Measurements from ENCODE around the gene SLC16A5. TPM values are rescaled to one million over a fixed set of nuclear protein-coding genes. Genes with fewer than 3 reads are reported as not detected.

SLC16A5 gene
- total RNA-seq, 4 donors from 2014 or later, result 65.9 to 94.6 (median 79.5) TPM

DNA sequence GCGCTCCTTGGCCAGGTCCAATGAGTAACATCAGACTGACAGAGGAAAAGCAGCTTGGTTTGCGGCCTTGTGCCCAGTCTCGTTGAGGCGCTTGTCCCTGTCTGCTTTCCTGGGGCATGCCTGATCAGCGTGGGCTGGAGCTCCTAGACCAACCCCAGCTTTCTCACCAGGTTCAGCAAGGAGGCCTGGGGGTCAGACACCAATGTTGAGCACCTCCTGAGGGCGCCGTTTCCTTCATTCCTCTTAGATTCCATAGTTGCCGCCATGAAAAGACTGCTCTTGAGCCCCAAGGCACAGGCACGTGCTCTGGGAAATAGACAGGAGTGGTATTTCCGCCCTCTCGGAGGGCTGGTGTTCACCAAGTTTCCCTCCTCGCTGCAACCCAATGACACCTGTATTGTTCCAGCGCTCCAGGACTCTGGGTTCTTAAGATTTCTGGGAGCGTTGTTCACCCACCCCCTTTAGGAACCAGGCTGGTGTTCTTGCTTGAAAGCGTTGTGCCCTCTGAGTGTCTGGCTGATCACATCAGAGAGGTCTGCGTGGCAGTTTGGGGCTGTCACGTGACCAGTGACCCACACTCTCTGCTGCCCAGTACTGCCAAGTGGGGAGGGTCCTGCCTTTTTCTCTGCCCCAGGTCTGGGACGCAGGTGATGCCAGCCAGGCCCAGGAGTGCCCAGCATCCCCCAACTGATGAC, 22.7 kb upstream of the SLC16A5 start:
- H3K4me1 ChIP-seq, result peaks cover 0 to 5% (median 2%) of the 10 kb centered on the region in 4 donors
- H3K27ac ChIP-seq, result no peak overlapping the region
- H3K4me3 ChIP-seq, result no peak overlapping the region
- H3K36me3 ChIP-seq, result peaks cover 0 to 26% (median 10%) of the 10 kb centered on the region in 4 donors
- intact Hi-C loops (cut with DNase I; ENCODE audit: low total_unique reads), result no loop called here
- in situ Hi-C loops (cut with MboI; ENCODE audit: low pct_ligation_motif_present in 1 of 4, low pct_unique_long_range_greater_than_20kb in 1 of 4, low sequenced_read_pairs in 3 of 4), result no loop called here
- DNase-seq, result no peak
- TF ChIP-seq POLR2AphosphoS5 (IDR thresholded peaks at IDR 0.05) (no peak), EP300 (IDR thresholded peaks at IDR 0.05; ENCODE audit: low read depth) (no peak), POLR2A (IDR thresholded peaks at IDR 0.05) (no peak)
- TF ChIP-seq, protein P1, sequence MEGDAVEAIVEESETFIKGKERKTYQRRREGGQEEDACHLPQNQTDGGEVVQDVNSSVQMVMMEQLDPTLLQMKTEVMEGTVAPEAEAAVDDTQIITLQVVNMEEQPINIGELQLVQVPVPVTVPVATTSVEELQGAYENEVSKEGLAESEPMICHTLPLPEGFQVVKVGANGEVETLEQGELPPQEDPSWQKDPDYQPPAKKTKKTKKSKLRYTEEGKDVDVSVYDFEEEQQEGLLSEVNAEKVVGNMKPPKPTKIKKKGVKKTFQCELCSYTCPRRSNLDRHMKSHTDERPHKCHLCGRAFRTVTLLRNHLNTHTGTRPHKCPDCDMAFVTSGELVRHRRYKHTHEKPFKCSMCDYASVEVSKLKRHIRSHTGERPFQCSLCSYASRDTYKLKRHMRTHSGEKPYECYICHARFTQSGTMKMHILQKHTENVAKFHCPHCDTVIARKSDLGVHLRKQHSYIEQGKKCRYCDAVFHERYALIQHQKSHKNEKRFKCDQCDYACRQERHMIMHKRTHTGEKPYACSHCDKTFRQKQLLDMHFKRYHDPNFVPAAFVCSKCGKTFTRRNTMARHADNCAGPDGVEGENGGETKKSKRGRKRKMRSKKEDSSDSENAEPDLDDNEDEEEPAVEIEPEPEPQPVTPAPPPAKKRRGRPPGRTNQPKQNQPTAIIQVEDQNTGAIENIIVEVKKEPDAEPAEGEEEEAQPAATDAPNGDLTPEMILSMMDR (IDR thresholded peaks at IDR 0.05), result no peak
- no peaks in the 10 kb centered on the region for H3K9me3 ChIP-seq
- no peaks in the 10 kb centered on the region for H3K27me3 ChIP-seq
- WGBS, 2 donors (ENCODE audit: low coverage in 1 of 2), result 94 to 97% methylated on average over 10 to 18 of the region's 18 CpGs

DNA sequence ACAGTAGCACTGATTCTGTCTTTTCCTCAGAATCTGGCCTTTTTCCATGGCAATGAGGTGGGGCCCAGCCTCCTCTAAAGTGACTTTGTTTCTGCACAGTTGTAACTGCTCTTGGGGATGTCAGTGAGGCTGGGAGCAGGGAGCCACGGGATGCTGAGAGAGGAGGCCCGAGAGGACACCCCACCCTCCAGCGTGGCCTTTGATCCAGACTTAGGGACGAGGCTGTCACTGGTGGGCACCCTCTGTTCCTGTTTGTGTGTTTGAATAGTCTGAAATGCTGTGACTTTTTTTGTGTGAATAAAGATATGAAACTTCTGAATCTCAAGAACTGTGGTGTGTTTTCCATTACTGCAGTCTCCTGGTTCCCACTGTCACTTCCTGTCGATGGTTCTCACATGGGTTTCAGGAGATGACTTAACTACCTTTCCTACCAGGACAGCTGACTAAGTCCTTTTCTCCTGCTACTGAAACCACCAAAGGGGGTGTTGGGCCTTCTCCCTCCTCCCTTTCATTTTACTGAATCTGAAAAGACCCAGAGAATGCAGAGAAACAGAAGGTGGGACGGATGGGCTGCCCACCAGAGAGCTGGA, 22.1 kb upstream of the SLC16A5 start:
- H3K27me3 ChIP-seq, result no peaks in the 10 kb centered on the region
- H3K27ac ChIP-seq, result no peak overlapping the region
- no peak for DNase-seq
- in situ Hi-C loops (cut with MboI; ENCODE audit: low pct_ligation_motif_present in 1 of 4, low pct_unique_long_range_greater_than_20kb in 1 of 4, low sequenced_read_pairs in 3 of 4), result no loop called here
- H3K36me3 ChIP-seq, result peaks cover 0 to 26% (median 10%) of the 10 kb centered on the region in 4 donors
- H3K4me3 ChIP-seq, result no peak overlapping the region
- H3K9me3 ChIP-seq, result no peaks in the 10 kb centered on the region
- H3K4me1 ChIP-seq, result no peaks in the 10 kb centered on the region
- TF ChIP-seq POLR2A (IDR thresholded peaks at IDR 0.05) (no peak), POLR2AphosphoS5 (IDR thresholded peaks at IDR 0.05) (no peak), EP300 (IDR thresholded peaks at IDR 0.05; ENCODE audit: low read depth) (no peak)
- TF ChIP-seq, protein P1 (IDR thresholded peaks at IDR 0.05), result no peak
- 76 to 92% methylated on average over 2 to 6 of the region's 6 CpGs for WGBS, 2 donors (ENCODE audit: low coverage in 1 of 2)
- intact Hi-C loops (cut with DNase I; ENCODE audit: low total_unique reads), result no loop called here

DNA sequence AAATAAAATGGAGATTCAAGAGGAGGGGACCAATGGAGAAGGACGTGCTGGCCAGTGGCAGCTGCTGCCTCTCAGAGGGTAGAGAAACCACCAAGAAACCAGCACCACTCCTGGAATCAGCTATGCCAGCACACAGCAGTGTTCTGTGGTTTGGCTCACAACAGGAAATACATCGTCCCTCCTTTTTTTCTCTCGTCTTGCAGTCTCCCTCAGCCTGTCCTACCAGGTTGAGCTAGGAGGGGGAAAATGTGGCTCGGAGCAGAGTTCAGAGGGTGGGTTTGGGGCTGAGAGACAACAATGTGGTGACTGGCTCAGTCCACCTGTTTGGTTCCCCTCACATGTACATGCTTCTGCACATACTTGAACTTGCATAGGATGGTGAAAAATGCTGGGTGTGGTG, 19.9 kb upstream of the SLC16A5 start:
- DNase-seq, result no peak
- Histone ChIP-seq H3K27me3 (no peaks in the 10 kb centered on the region), H3K9me3 (no peaks in the 10 kb centered on the region), H3K36me3 (peaks cover 0 to 16% (median 3%) of the 10 kb centered on the region in 4 donors), H3K27ac (no peak overlapping the region), H3K4me1 (no peaks in the 10 kb centered on the region), H3K4me3 (no peak overlapping the region)
- no peak for TF ChIP-seq POLR2A (IDR thresholded peaks at IDR 0.05)
- no peak for TF ChIP-seq EP300 (IDR thresholded peaks at IDR 0.05; ENCODE audit: low read depth)
- TF ChIP-seq, protein P1 (IDR thresholded peaks at IDR 0.05), result no peak
- TF ChIP-seq POLR2AphosphoS5 (IDR thresholded peaks at IDR 0.05), result no peak
- in situ Hi-C loops (cut with MboI; ENCODE audit: low pct_ligation_motif_present in 1 of 4, low pct_unique_long_range_greater_than_20kb in 1 of 4, low sequenced_read_pairs in 3 of 4), result no loop called here
- WGBS, 2 donors (ENCODE audit: low coverage in 1 of 2), result 62 to 75% methylated on average over 1 to 4 of the region's 4 CpGs
- intact Hi-C loops (cut with DNase I; ENCODE audit: low total_unique reads), result no loop called here

DNA sequence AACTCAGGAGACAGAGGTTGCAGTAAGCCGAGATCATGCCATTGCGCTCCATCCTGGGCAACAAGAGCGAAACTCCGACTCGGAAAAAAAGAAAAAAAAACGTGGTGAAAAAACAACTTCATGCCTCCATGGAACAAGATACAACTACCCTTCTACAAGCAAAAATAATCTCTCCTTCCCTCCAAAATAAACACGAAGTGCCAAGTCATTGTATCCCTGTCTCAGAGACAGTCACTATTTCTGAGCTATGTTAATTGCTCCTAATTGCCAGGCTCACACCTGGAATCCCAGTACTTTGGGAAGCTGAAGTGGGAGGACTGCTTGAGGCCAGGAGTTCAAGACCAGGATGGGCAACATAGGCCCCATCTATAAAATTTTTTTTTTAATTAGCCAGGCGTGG, 19.0 kb upstream of the SLC16A5 start:
- H3K4me1 ChIP-seq, result peaks cover under 1 to 7% (median 7%) of the 10 kb centered on the region in 4 donors
- peaks cover 0 to 8% (median 0%) of the 10 kb centered on the region in 4 donors for H3K36me3 ChIP-seq
- intact Hi-C loops (cut with DNase I; ENCODE audit: low total_unique reads) (no loop called here), in situ Hi-C loops (cut with MboI; ENCODE audit: low pct_ligation_motif_present in 1 of 4, low pct_unique_long_range_greater_than_20kb in 1 of 4, low sequenced_read_pairs in 3 of 4) (no loop called here)
- no peaks in the 10 kb centered on the region for H3K27me3 ChIP-seq
- no peak for DNase-seq
- WGBS, 2 donors (ENCODE audit: low coverage in 1 of 2), result 75 to 76% methylated on average over 7 to 8 of the region's 8 CpGs
- H3K4me3 ChIP-seq, result no peak overlapping the region
- H3K9me3 ChIP-seq, result no peaks in the 10 kb centered on the region
- TF ChIP-seq, protein P1 (IDR thresholded peaks at IDR 0.05), result no peak
- TF ChIP-seq EP300 (IDR thresholded peaks at IDR 0.05; ENCODE audit: low read depth) (no peak), POLR2AphosphoS5 (IDR thresholded peaks at IDR 0.05) (no peak)
- no peak overlapping the region for H3K27ac ChIP-seq
